Suppressor macrophage treated with lipopolysaccharide for 4 hours (primary cell): ENCODE results near the gene PDE4B.

Experiments
- DNase-seq: peaks from one replicate; pipeline ENCODE4 v3.0.0-alpha.2; 2020

The PDE4B gene

GRCh38 chr1:66143651-66144050, 351.0 kb downstream of the PDE4B start:
- DNase-seq, result no peak

GRCh38 chr1:66147226-66147835, 354.6 kb downstream of the PDE4B start:
- DNase-seq, result no peak

- no peak for DNase-seq
These were observed 359.3 kb downstream of the PDE4B start for GRCh38 chr1:66152034-66152433.

GRCh38 chr1:66154394-66154793, 361.7 kb downstream of the PDE4B start:
- DNase-seq, result no peak

- DNase-seq, result no peak
These were observed 363.4 kb downstream of the PDE4B start for GRCh38 chr1:66156144-66156543.

DNA sequence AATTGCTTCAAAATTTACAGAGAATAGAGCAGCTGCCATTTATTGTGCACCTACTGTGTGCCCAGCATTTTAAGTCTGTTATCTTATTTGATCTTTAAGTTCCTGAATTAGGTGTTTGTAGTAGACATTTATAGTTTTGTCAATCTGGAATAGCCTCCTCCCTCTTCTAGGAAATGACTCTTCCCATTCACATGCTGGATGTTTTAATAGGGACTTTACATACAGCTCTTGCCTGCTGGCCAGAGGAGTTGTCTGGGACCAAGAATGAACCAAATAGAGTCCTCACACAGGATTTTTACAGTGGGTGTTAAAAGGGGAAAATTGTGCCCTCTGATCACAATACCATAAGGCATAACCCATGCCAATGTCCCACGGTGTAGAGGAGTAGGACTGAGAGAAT, 367.1 kb downstream of the PDE4B start:
- DNase-seq, result no peak

DNA sequence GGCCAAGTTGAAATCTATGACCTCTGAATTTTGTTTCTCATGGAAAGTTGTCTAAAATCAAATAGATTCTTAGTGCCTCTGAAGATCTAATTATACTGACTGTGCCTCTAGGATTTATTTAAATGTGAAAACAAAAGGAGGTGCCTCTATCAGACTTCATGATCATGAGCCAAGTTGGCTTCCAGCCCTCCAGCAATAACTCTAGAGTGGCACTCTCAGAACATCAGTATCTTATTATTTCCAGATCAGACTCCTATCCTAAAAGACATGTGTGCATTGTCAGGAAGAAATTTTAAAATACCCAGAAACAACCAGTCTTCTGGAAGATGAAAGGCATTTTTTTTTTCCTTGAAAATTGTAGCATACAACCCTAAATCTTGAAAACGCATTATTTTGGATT, 368.0 kb downstream of the PDE4B start:
- DNase-seq, result no peak

GRCh38 chr1:66166753-66167152, 374.1 kb downstream of the PDE4B start:
- DNase-seq, result peak; percentile 6

- DNase-seq, result no peak
These were observed 374.6 kb downstream of the PDE4B start for GRCh38 chr1:66167267-66167666.

GRCh38 chr1:66168467-66168887, 375.8 kb downstream of the PDE4B start:
- no peak for DNase-seq

DNA sequence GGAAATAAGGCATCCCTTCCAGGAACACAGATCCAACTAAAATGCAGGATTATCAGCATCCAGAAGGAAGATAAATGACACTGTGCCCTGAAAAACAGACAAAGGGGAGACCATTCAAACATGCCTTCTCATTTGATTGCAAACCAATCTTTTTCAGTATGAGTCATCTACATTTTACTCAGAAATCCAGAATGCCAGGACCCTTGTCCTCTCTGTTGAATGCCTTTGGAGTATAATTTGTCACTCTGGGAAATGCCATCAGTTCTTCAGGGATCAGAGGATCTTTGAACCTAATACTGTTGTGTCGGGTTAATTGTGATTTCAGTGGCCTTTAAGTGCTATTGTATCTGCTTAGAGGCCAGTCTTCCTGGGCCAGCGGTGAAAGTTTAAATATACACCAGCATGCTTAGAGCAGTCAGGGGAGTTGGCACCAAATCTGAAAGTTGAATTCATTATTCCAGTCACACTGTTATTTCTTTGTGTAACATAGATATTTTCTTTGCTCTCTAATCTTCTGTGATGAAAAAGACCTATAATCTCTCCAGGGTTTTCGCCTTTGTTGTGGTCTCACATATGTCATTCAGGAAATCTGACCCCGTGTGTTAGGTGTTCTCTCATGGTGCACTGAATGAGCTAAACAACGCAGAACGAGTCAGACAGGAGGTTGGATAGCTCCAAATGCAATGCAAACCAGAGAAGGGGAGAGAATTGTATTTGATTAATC, 376.4 kb downstream of the PDE4B start:
- no peak for DNase-seq

DNA sequence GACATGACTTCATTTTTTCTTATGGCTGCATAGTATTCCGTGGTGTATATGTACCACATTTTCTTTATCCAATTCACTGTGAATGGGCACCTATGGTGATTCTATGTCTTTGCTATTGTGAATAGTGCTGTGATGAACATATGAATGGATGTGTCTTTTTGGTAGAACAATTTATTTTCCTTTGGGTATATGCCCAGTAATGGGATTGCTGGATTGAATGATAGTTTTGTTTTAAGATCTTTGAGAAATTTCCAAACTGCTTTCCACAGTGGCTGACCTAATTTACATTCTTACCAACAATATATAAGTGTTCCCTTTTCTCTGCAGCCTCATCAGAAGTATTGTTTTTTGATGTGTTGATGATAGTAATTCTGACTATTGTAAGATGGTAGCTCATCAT, 379.6 kb downstream of the PDE4B start:
- no peak for DNase-seq

- no peak for DNase-seq
These were observed 382.4 kb downstream of the PDE4B start for GRCh38 chr1:66175098-66175497.

- no peak for DNase-seq
These were observed 382.9 kb downstream of the PDE4B start for GRCh38 chr1:66175581-66175980.

- peak; percentile 12 for DNase-seq
These were observed 383.5 kb downstream of the PDE4B start for GRCh38 chr1:66176012-66176715.

- DNase-seq, result no peak
These were observed 384.1 kb downstream of the PDE4B start for GRCh38 chr1:66176832-66177231.

DNA sequence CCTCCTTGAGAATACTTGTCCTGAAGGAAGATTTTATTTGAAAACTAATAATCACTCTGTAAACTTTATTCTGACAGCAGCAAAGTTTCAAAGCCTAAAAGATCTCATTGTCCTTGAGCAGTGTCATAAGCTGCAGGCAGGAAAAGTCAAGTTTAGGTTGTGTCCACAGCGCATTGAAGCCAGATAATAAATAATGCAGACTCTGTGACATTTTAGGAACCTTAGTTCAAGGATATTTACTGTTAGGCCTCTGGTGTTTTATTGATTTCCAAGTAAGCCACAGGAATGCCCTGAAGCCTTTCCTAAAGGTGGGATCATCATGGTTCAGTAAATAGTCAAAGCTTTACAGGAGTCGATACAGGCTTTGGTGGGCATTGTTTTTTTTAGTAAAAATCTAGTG, 384.8 kb downstream of the PDE4B start:
- DNase-seq, result no peak

DNA sequence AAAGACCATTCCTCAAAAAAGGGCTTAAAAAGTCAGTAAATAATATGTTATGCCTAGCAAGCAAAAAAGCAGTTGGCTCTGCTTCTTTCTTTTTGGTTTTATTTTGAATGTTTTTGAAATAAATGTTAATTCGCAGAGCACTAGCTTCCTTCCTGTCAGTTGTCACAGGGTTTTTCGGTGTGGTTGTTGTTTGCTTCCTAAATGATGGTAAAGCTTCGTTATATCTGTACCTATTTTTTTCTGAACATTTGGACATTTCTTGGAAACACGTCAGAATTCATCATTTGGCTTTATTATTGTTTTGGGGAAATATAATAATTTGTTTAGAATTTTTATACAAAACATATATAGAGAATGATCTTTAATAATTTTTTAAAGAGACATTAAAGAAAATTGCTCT, 389.3 kb downstream of the PDE4B start:
- no peak for DNase-seq

- DNase-seq, result no peak
These were observed 390.0 kb downstream of the PDE4B start for GRCh38 chr1:66182551-66183178.

- no peak for DNase-seq
These were observed 390.7 kb downstream of the PDE4B start for GRCh38 chr1:66183400-66183799.

GRCh38 chr1:66197120-66197519, 404.4 kb downstream of the PDE4B start:
- DNase-seq, result no peak

DNA sequence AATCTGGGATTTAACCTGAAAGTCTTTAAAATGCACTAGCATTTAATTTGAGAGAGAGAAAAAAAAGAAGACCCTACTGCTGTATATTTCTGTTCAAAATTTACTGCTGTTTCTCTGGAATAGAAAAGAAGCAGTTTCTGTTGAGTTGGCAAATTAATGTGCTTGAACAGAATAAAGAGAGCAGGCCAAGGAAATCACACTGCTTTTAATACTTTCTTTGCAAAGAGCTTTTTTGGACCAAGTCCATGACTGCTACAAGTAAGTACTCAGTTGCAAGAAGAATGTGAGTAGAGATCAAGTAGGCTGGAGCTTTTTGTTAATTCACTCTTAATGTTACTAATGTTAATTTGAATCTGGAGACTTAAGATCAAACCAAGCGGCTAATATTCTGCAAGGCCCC, 405.1 kb downstream of the PDE4B start:
- DNase-seq, result no peak

DNA sequence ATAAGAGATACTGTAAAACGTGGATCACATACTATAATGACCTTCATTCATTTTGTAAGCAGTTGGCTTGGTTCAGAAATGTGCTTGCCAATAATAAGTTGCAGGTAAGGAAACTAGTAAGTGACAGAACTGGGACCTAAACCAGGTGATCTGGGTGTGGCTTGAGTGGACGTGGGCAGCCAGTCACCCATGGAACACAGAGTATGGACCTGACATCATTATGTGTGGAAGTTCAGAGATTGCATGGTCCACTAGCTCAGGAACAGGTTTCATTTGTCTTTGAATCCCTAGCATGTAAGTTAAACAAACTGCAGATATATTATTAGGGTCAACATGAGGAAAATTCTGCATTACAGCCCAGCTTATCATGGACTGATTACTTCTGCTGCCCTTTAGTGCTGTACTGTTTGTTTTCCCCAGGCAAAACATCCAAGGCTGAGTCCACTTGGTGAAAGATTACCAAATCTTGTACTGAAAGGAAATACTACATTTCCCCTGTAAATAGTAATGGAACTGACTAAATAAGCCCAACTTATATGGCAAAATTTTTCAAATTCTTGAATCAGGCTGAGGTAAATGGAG, 414.0 kb downstream of the PDE4B start:
- DNase-seq, result no peak
